Measurements from ENCODE around the gene BCAP31. TPM values are rescaled to one million over a fixed set of nuclear protein-coding genes. Genes with fewer than 3 reads are reported as not detected.
"Not testable (repeated sequence)": the region's sequence is repeated elsewhere in the genome, so short reads cannot be mapped to it uniquely, and the experiment has no call there.

The BCAP31 gene
- total RNA-seq, 1 experiment from 2014 or later, result 138 TPM

DNA sequence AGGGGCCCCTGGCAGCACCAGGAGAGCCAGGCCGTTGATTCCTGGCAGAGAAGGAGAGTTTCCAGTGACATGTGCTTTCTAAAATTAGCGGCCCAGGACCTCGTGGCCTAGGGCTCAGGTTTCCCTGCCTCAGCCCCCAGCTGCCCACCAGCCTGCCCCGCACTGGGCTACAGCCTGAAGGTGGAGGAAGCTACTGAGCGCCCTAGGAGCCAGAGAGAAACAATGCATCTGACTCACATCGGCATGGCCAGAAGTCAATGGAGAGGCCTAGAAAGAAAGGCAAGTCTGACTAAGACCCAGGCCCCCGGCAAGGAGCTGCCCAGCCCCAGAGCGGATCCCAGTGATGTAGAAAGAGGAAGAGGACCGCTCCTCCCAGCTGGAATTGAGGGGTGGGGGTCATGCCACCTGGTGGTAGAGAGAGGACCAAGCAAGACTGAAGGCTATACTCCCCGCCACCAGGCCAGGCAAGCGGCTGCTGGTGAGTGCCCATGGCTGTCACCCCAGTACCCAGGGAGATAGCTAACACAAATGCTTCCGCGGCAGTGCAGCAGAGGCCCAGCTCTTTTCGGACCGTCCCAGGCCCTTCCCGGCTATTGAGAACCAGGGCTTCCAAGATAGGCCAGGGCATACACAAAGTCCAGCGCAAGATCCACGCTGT is 18.7 kb downstream of the BCAP31 start:
- not testable (repeated sequence) for H3K27me3 Mint-ChIP-seq (ENCODE audit: low read depth); H3K27ac Mint-ChIP-seq; H3K4me1 Mint-ChIP-seq; H3K27ac ChIP-seq (ENCODE audit: insufficient read length, low read depth, low read length); DNase-seq; H2BK5ac ChIP-seq (ENCODE audit: insufficient read length, low read length); H3K23ac ChIP-seq (ENCODE audit: insufficient read length, low read depth, low read length); H2BK20ac ChIP-seq (ENCODE audit: low read depth, low read length, poor library complexity, severe bottlenecking); H3K4me3 Mint-ChIP-seq; H3K56ac ChIP-seq (ENCODE audit: insufficient read length, low read depth, low read length); H3K79me2 ChIP-seq (ENCODE audit: insufficient read depth, low read length); H4K20me1 ChIP-seq (ENCODE audit: control insufficient read depth, insufficient read depth, insufficient read length); H3K9ac ChIP-seq (ENCODE audit: extremely low read depth, insufficient read length, low read length); H3K14ac ChIP-seq (ENCODE audit: insufficient read depth, low read length); H3K23me2 ChIP-seq (ENCODE audit: insufficient read length, low read depth, low read length, poor library complexity, severe bottlenecking); H3K18ac ChIP-seq (ENCODE audit: insufficient read length, low read depth, low read length); H3K79me1 ChIP-seq (ENCODE audit: insufficient read depth, low read depth, low read length, poor library complexity, severe bottlenecking); H4K91ac ChIP-seq (ENCODE audit: insufficient read length, low read depth, low read length); H3K9me3 ChIP-seq (ENCODE audit: control insufficient read depth, low read depth, low read length); H3K4ac ChIP-seq (ENCODE audit: low read depth, low read length); H2BK12ac ChIP-seq (ENCODE audit: insufficient read length, low read depth, low read length); H4K8ac ChIP-seq (replicated peaks; ENCODE audit: insufficient read length, low read depth, low read length); H3K4me2 ChIP-seq (ENCODE audit: insufficient read depth, insufficient read length, low read length); H2BK120ac ChIP-seq (ENCODE audit: low read depth, low read length, poor library complexity, severe bottlenecking); H4K5ac ChIP-seq (ENCODE audit: insufficient read length, low read depth, low read length); H2BK15ac ChIP-seq (ENCODE audit: low read depth, low read length); H2AK5ac ChIP-seq (ENCODE audit: insufficient read length, low read length); H2AFZ ChIP-seq (ENCODE audit: low read length); H3K27me3 ChIP-seq (ENCODE audit: insufficient read depth, low read length); H3T11ph ChIP-seq (ENCODE audit: low read length); H3K4me1 ChIP-seq (ENCODE audit: insufficient read depth, low read length)
- H3K36me3 Mint-ChIP-seq (ENCODE audit: insufficient read depth in 1 of 3, low read depth in 3 of 3), result peaks cover 28 to 67% (median 54%) of the 10 kb centered on the region in 3 experiments
- WGBS (ENCODE audit: extremely low coverage, insufficient read length, low lambda C conversion rate), result no CpG with 5 or more reads among the region's 18 CpGs
- TF ChIP-seq, protein P1, sequence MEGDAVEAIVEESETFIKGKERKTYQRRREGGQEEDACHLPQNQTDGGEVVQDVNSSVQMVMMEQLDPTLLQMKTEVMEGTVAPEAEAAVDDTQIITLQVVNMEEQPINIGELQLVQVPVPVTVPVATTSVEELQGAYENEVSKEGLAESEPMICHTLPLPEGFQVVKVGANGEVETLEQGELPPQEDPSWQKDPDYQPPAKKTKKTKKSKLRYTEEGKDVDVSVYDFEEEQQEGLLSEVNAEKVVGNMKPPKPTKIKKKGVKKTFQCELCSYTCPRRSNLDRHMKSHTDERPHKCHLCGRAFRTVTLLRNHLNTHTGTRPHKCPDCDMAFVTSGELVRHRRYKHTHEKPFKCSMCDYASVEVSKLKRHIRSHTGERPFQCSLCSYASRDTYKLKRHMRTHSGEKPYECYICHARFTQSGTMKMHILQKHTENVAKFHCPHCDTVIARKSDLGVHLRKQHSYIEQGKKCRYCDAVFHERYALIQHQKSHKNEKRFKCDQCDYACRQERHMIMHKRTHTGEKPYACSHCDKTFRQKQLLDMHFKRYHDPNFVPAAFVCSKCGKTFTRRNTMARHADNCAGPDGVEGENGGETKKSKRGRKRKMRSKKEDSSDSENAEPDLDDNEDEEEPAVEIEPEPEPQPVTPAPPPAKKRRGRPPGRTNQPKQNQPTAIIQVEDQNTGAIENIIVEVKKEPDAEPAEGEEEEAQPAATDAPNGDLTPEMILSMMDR (conservative IDR thresholded peaks at IDR 0.05), result peak; percentile 45; the same call in 2 of the 3 replicates
- peaks cover 69 to 82% of the 10 kb centered on the region in 2 experiments for H3K9me3 Mint-ChIP-seq

DNA sequence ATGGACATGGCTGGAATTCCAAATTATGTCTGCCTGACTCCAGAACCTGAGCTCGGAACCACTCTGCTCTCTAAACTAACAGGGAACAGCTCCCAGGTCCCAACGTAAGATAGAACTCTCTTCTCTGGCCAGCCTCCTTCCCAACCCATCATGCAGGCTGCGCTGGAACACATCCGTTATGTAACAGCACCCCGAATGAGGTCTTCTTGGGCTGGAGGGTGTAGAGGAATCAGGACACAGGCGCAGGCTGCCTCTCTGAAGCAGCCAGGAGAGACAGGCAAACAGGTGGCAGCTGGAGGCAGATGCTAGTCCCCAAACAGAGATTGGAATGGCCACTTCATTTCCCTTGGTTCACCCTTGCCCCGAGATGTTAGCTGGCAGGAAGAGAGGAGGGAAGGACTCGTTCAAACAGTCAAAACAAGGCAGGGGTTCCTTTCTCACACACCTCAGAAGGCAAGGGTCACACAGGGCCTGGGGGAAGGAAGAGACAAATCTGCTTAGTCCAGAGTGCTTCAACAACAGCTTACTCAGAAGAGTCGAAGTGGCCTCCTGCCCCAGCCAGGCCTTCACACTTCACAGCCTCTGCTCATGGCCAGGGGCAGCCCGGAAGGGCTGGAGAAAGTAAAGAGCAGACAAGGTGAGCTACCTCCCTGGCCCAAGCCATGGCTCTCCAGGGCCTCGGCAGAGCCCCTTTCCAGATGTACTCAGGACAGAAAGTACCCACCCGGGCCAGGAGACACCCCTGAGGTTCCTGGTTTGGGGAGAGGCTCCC is 19.4 kb downstream of the BCAP31 start:
- not testable (repeated sequence) for H2BK12ac ChIP-seq (ENCODE audit: insufficient read length, low read depth, low read length); H4K91ac ChIP-seq (ENCODE audit: insufficient read length, low read depth, low read length); H3K14ac ChIP-seq (ENCODE audit: insufficient read depth, low read length); H2AK5ac ChIP-seq (ENCODE audit: insufficient read length, low read length); H3K27ac ChIP-seq (ENCODE audit: insufficient read length, low read depth, low read length); H3K4me2 ChIP-seq (ENCODE audit: insufficient read depth, insufficient read length, low read length); H3K27ac Mint-ChIP-seq; H2BK15ac ChIP-seq (ENCODE audit: low read depth, low read length); H2BK5ac ChIP-seq (ENCODE audit: insufficient read length, low read length); H2BK120ac ChIP-seq (ENCODE audit: low read depth, low read length, poor library complexity, severe bottlenecking); H3K27me3 ChIP-seq (ENCODE audit: insufficient read depth, low read length); H3K4me1 ChIP-seq (ENCODE audit: insufficient read depth, low read length); H3K4ac ChIP-seq (ENCODE audit: low read depth, low read length); H3K79me1 ChIP-seq (ENCODE audit: insufficient read depth, low read depth, low read length, poor library complexity, severe bottlenecking); H3K23me2 ChIP-seq (ENCODE audit: insufficient read length, low read depth, low read length, poor library complexity, severe bottlenecking); H2AFZ ChIP-seq (ENCODE audit: low read length); H3K9me3 ChIP-seq (ENCODE audit: control insufficient read depth, low read depth, low read length); H3K27me3 Mint-ChIP-seq (ENCODE audit: low read depth); H3K79me2 ChIP-seq (ENCODE audit: insufficient read depth, low read length); H3K9ac ChIP-seq (ENCODE audit: extremely low read depth, insufficient read length, low read length); H3T11ph ChIP-seq (ENCODE audit: low read length); H3K56ac ChIP-seq (ENCODE audit: insufficient read length, low read depth, low read length); H3K4me3 Mint-ChIP-seq; H4K5ac ChIP-seq (ENCODE audit: insufficient read length, low read depth, low read length); H4K8ac ChIP-seq (replicated peaks; ENCODE audit: insufficient read length, low read depth, low read length); H3K23ac ChIP-seq (ENCODE audit: insufficient read length, low read depth, low read length); H4K20me1 ChIP-seq (ENCODE audit: control insufficient read depth, insufficient read depth, insufficient read length); DNase-seq; H3K18ac ChIP-seq (ENCODE audit: insufficient read length, low read depth, low read length); H2BK20ac ChIP-seq (ENCODE audit: low read depth, low read length, poor library complexity, severe bottlenecking); H3K4me1 Mint-ChIP-seq
- Mint-ChIP-seq H3K36me3 (ENCODE audit: insufficient read depth in 1 of 3, low read depth in 3 of 3) (peaks cover 25 to 63% (median 51%) of the 10 kb centered on the region in 3 experiments), H3K9me3 (peaks cover 67 to 81% of the 10 kb centered on the region in 2 experiments)
- no CpG with 5 or more reads among the region's 12 CpGs for WGBS (ENCODE audit: extremely low coverage, insufficient read length, low lambda C conversion rate)
